ENCODE data around the gene GALNT15.

The GALNT15 gene

GRCh38 chr3:16207031-16207430, 32.6 kb downstream of the GALNT15 start:
- CTCF ChIA-PET, result interaction anchor here (1.7 kb wide), 1 partner anchor 24 kb away, joined by 6 read pairs; no protein-coding TSS in a partner anchor
- H3K4me3 ChIP-seq (ENCODE audit: low read depth, low read length), result no peak overlapping the region
- TF ChIP-seq, protein P1, sequence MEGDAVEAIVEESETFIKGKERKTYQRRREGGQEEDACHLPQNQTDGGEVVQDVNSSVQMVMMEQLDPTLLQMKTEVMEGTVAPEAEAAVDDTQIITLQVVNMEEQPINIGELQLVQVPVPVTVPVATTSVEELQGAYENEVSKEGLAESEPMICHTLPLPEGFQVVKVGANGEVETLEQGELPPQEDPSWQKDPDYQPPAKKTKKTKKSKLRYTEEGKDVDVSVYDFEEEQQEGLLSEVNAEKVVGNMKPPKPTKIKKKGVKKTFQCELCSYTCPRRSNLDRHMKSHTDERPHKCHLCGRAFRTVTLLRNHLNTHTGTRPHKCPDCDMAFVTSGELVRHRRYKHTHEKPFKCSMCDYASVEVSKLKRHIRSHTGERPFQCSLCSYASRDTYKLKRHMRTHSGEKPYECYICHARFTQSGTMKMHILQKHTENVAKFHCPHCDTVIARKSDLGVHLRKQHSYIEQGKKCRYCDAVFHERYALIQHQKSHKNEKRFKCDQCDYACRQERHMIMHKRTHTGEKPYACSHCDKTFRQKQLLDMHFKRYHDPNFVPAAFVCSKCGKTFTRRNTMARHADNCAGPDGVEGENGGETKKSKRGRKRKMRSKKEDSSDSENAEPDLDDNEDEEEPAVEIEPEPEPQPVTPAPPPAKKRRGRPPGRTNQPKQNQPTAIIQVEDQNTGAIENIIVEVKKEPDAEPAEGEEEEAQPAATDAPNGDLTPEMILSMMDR (IDR thresholded peaks at IDR 0.05; ENCODE audit: insufficient read depth, low read length, missing control alignments), result no peak
- DNase-seq (ENCODE audit: low read depth, low spot score), result no peak
- POLR2A ChIA-PET, result no interaction called here

- DNase-seq (ENCODE audit: low read depth, low spot score), result peak; percentile 12
Observed at GRCh38 chr3:16211176-16211904, 36.9 kb downstream of the GALNT15 start.

DNA sequence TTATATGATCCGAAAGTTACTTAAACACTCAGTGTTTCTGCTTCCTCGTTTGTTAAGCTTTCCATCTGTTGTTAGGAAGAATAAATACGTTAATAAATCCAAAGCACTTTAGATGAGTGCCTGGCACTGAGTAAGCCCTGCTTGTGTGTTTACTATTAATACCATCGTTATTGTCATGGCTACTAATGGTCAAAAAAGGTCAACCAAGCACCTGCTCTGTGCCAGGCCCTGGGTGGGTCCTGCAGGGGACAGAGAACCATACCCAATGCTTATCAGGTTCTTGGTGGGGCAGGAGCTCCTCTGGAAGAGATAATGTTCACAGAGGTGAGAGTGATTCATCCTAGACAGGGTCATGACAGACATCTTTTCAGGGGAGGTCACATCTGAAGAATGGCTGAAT, 39.9 kb downstream of the GALNT15 start:
- ChIA-PET CTCF (no interaction called here), POLR2A (no interaction called here)
- no peak overlapping the region for H3K4me3 ChIP-seq (ENCODE audit: low read depth, low read length)
- no peak for DNase-seq (ENCODE audit: low read depth, low spot score)
- TF ChIP-seq, protein P1 (IDR thresholded peaks at IDR 0.05; ENCODE audit: insufficient read depth, low read length, missing control alignments), result no peak

More at GRCh38 chr3:16211176-16211904, 36.9 kb downstream of the GALNT15 start:
- TF ChIP-seq, protein P1 (IDR thresholded peaks at IDR 0.05; ENCODE audit: insufficient read depth, low read length, missing control alignments), result no peak
- no peak overlapping the region for H3K4me3 ChIP-seq (ENCODE audit: low read depth, low read length)
- ChIA-PET POLR2A (no interaction called here), CTCF (interaction anchor here (1.1 kb wide), 1 partner anchor 121 kb away, joined by 3 read pairs; no protein-coding TSS in a partner anchor)

- H3K4me3 ChIP-seq (ENCODE audit: low read depth, low read length), result no peak overlapping the region
- CTCF ChIA-PET, result no interaction called here
- no peak for DNase-seq (ENCODE audit: low read depth, low spot score)
- TF ChIP-seq, protein P1 (IDR thresholded peaks at IDR 0.05; ENCODE audit: insufficient read depth, low read length, missing control alignments), result no peak
- POLR2A ChIA-PET, result no interaction called here
Observed at GRCh38 chr3:16216373-16216935, 42.0 kb downstream of the GALNT15 start.

- TF ChIP-seq, protein P1 (IDR thresholded peaks at IDR 0.05; ENCODE audit: insufficient read depth, low read length, missing control alignments), result no peak
- POLR2A ChIA-PET, result interaction anchor here (1.0 to 1.2 kb wide), 2 partner anchors 16 to 17 kb away, joined by 3 to 4 read pairs; no protein-coding TSS in a partner anchor
- no peak overlapping the region for H3K4me3 ChIP-seq (ENCODE audit: low read depth, low read length)
- CTCF ChIA-PET, result interaction anchor here (1.1 kb wide), 1 partner anchor 171 kb away, joined by 3 read pairs; no protein-coding TSS in a partner anchor
- no peak for DNase-seq (ENCODE audit: low read depth, low spot score)
Observed at GRCh38 chr3:16219777-16220176, 45.3 kb downstream of the GALNT15 start.

- POLR2A ChIA-PET, result no interaction called here
- CTCF ChIA-PET, result interaction anchor here (1.9 kb wide), 1 partner anchor 173 kb away, joined by 4 read pairs; no protein-coding TSS in a partner anchor
- TF ChIP-seq, protein P1 (IDR thresholded peaks at IDR 0.05; ENCODE audit: insufficient read depth, low read length, missing control alignments), result no peak
- DNase-seq (ENCODE audit: low read depth, low spot score), result no peak
- no peak overlapping the region for H3K4me3 ChIP-seq (ENCODE audit: low read depth, low read length)
Observed at GRCh38 chr3:16221990-16222389, 47.5 kb downstream of the GALNT15 start.

Data from AG04449 (cell line).